Skin of body (tissue), 2 donors: Measurements from ENCODE around the gene VWCE. TPM values are rescaled to one million over a fixed set of nuclear protein-coding genes. Genes with fewer than 3 reads are reported as not detected.
A peak's percentile ranks its signal among the peaks of the same experiment; 100 is the strongest.

Source experiments
- DNase-seq: peaks from one replicate; lab custom pipeline; 2025; lab: John Stamatoyannopoulos, UW
- total RNA-seq: library from RNA; depleted of rRNA; stranded (reverse); fragments of >200 nt; gene quantifications from one replicate; pipeline ENCODE4 v1.2.3, GENCODE V29; 2014

Gene VWCE
- total RNA-seq, 1 donor from 2014 or later, result 0.49 TPM

DNA sequence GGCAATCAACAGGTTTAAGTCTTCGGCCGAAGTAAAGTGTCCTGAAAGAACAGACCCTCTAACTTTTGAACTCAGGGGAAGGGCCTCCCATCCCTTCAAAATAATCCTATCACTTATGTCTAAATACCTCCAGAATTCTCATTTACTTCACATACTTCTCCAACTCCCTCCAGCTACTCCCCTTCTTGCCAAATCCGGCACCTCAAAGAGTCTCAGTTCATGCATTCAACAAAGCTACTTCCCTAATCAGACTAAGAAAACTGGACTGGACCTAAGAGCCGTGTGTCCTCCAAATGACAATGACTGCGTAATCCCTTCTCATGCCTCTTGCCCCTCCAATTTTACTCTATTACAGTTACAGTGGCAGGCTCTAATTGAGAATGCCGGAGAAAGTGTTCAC is 36.5 kb upstream of the VWCE start:
- no peak for DNase-seq

DNA sequence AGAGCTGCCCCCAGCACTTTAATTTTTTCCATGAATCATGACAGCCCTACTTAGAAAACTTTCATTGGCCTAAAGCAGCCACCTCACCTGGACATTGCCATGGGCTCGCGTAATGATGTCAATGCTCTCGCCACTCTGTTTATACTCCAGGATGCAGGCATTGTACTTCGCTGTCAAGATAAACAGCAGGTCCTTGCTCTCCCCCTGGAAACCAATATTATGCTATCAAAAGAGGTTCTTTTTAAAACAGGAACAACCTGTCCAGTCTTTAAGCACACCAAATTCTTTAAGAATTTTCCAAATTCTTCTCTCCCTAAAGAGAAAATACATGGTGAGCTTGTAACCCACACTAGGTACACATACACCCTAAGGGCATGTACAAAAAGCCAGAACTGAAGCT is 34.8 kb upstream of the VWCE start:
- no peak for DNase-seq

DNA sequence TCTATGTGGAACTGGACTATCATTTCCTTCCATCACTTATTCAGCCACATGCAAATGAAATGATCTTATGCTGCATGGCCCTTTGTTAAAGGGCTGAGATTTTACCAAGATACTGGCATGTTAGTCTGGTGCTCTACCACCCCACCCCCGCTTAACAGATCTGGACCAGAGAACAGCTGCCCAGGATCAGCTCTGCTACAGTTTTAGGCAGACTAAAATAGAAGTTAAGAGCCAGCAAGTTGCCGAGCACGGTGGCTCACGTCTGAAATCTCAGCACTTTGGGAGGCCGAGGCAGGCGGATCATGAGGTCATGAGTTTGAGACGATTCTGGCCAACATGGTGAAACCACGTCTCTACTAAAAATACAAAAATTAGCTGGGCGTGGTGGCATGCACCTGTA is 33.2 kb upstream of the VWCE start:
- no peak for DNase-seq

DNA sequence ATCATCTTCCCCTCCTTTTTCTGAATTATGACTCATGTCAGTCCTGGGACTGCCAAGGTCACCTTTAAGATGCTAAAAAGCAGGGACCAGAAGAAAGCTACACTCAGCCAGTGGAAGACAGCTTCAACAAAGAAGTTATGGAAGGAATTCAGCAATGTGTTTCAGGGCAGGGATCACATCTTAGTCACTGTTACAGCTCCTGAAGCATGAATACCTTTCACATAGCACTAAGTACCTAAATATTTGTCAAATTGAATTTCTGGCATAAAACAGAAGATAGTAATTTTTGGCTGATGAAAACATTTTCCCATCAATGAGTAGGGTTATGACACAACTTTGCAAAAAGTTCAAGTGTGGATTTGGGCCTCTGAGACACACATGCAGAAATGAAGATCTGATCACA is 32.6 kb upstream of the VWCE start:
- no peak for DNase-seq

DNA sequence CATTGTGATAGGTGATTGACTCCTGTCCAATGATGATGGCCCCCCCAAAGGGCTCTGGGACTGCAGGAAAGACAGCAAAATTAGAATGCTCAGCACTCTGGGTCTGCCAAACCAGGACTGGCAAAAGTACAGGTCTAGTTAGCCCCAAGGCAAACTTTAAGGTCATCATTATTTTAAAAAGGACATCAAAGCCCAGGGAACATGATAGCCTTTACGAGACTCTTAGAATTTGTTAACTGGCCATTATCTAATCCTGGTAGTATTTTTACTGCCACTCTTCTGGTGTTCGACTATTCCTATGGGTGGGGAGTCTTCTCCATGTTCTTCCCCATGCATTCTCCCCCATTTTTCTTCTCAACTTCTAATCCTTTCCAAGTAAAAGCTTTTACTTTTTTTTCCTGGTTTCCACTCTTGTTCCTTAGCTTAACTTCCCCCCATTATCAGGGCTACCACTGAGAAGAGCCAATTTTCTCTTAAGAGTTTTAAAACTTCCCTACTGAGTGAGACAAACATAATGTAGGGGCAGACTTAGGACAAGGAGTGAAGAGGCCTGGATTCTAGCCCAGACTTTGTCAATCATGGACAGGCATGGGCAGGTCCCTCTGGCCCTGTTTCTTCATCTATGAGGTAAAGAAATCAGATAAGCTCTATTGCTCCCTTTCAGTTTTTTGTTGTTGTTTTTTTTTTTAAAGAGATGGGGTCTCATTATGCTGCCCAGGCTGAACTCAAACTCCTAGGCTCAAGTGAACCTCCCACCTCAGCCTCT is 30.7 kb upstream of the VWCE start:
- no peak for DNase-seq

DNA sequence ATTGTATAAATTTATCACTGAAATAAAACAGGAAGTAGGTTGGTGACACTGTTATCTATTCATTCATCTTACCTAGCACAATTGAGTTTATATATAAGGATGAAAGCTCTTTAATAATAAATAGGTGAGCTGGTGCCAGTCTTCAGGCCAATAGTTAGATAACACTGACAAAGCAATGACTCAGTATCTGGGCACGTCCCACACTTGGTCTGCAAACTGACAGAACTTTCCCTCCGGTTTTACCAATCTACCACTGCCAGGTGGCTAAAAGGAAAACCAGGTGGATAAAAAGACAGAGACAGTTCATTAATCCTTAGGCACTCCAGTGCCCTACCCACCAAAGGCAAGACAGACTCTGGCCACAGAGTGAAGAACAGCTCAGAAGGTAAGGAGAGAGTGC is 20.1 kb upstream of the VWCE start:
- no peak for DNase-seq

DNA sequence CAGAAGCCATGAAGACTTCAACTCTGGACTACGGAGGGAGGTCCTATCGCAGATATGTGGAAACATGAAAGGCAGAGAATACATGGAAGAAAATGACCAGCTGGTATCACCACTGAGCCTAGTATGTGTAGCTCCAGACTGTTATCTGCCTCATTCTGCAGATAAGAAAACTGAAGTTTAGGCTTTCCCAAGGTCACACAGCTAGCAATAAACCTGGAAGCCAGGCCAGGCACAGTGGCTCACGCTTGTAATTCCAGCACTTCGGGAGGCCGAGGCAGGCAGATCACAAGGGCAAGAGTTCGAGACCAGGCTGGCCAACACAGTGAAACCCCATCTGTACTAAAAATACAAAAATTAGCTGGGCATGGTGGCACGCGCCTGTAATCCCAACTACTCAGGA is 15.6 kb upstream of the VWCE start:
- DNase-seq, result no peak

DNA sequence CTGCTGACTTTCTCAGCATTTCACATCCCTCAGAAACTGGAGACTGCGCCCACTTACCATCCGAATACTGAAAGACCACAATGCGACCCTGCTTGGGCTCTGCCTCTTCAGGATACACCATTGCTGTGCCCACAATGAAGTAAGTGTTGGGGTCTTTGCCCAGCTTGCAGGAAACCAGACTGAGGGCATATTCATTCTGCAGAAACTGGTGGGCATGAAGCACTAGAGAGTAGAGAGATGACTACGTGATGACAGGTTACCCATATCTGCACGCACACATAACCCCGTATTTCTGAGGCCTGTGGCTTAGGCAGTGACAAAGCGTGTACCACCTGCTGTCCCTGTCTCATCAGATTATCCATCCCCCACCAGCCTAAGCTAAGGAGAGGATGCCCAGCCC is 14.6 kb upstream of the VWCE start:
- DNase-seq, result no peak

DNA sequence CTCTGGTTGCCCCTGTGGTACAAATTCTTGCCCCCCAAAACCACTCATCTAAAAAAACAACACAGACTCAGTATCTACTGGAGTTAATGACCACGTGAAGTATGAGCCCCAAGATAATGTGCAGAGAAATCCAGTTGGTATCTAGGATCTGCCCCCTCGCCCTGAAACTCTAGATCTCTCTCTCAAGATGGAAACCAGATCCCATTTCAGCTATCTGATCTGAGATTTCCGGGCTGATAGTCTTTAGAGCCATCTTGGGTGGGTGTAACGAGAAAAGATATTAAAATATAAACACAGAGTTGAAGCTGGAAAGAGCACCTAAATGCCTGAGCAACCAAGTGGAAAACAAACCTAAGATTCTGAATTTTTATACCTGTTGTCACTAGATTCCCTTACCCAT is 14.0 kb upstream of the VWCE start:
- DNase-seq, result no peak

DNA sequence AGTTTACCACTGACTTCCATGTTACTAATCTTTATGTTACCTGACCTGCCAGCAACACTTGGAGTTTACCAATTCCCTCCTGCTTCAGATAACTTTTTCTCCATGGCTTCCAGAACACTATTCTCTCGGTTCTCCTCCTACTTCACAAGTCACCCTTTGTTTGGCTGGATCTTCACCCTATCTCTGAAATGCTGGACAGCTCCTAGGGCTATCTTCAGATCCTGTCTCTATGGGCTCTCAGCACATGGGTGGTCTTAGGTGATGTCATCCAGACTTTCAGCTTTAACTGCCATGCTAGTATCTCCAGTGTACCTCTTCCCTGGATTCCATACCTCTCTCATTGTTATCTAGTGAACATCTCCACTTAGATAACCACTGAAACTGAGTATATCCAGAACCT is 12.2 kb upstream of the VWCE start:
- no peak for DNase-seq

DNA sequence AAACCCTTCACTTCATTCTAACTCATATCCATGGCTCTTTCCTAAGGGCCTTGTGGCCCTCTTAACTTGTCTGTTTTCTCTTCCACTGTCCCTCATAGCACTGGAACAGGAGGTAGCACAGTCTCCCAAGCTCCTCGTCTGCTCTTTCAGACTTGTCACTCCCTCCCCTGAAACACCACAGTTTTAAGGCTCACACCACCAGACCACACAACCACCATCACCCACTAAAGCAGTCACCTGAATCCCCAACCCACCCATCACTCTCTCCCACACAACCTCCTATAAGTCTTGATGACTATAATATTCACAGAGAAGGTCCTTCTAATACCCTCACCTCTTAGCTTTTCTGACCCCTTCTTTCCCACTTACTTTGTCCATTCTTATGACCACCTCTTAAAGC is 11.1 kb upstream of the VWCE start:
- no peak for DNase-seq

DNA sequence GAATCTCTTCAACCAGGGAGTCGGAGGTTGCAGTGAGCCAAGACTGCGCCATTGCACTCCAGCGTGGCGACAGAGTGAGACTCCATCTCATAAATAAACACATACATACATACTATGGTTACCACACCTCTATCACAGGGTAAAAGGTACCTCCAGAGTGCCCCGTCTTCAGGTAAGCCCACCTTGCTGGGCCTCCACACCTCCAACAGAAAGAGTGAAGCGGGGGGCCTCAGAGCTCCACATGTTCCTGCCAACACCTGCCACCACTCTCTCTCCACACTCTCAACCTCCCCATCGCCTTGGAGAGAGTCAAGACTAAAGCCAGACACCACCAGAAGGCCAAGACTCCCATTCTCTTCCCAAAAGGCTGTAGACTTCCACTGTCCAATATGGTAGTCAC is 10.3 kb upstream of the VWCE start:
- no peak for DNase-seq

DNA sequence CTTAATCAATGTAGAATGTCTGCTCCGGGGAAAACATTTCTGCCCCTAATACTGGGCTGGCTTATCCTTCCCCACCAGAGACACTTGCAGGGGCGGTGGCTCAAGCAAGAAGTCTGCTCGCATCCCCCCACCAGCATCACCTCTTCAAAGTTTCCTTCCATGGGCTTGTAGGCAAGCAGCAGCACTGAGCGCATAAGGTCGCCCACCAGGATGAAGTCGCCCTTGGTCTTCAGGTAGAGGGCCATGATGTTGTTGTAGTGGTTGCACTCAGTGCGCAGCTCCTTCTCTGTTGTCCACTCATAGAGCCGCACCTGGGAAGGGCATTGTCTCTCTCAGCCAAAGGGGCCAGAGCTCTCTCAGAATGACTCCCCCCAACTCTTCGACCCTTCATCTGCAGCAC is 8.6 kb upstream of the VWCE start:
- no peak for DNase-seq

DNA sequence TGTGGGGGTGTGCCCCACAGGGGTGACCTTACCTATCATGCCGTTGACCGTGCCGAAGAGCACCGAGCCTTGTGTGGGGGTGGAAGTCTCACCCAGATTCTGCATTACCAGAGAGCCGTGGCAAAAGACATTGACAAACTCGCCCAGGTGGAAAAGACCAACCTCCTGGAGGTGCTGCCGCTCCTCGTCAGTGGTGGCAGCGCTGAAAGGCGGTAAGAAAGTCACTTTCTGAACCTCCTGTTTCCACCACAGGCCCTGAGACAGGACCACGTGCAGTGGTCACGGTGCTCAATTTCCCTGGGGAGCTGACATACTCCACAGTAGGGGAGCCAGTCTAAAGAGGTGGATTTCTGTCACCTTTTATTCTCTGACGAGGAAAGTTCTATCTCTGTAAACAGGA is 7.4 kb upstream of the VWCE start:
- no peak for DNase-seq

DNA sequence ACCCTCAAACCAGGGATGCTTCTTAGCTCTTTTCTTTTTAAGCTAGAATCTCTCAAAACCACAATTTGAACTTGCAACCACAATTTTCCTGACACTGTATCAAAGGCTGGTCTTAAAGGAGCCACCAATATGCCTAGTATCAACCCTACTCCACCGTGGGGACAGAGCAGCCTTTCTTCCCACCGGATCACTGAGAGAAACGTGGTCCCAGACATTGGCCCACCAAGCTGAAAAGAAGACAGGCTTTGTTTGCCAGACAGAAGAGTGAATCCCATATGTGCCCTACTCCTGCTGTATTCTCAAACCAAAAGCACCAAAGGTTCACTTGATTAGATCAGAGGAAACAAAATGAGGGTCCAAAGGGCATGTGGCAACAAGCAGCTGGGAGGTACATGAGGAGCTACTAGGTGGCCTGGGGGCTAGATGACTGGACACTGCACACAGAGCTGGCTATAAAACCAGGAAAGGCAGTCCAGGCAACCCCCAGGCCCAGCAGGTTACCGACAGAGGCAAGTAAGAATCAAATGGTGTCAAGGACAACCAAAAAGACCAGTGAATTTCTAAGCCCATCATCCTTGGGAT is 3.6 kb upstream of the VWCE start:
- no peak for DNase-seq

DNA sequence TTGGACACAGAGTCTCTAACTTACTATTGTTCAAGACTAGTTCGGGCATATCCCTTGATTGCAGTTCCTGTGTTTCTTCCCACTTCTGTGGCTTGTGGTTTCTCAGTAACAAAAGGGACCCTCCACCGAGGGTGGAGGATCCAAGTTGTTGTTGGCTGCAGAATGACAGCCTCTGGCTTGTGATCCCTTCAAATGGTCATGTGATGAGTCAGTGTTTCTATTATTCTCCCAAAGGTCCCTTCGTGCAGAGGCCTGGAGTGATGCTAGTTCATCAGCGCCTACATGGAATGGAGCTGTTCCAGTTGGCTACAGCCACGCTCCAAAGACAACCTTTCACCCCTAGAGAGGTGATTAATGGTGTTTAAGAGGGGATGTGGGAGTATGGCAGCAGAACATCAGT is 2.6 kb upstream of the VWCE start:
- DNase-seq, result peak; percentile 12

DNA sequence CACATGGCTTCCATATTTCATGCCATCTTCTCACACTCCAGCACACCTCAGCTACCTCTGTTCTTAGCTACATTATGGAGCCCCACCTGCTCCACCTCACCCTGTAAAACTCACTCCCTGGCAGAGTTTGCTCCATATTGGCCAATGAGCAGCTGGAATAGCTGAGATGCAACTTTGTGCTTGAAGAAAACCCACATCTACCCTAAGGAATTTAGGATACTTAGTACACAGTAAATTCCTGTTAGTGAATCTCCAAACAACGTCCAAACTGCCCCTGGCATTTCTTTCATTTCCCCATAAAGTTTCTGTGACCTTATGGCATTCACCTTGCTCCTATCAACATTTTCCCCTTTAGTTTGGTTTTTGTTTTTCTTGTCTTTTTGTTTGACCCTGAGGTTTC is 2.2 kb upstream of the VWCE start:
- no peak for DNase-seq

DNA sequence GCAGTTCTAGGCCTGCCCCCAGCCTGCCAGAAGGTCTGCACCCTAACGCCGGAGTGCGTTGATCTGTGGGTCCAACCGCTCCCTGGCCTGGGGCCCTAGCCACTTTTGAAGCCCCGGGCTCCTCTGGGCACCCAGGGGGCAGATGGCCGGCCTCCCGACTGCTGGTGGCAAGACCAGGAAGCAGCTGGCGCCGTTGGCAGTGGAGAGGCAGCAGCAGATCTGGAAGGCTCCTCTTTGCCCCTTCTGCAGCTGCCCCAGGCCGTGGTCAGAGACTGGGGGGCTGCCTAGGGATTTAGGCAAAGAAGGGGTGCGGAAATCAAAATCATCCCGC is 445 bp upstream of the VWCE start:
- DNase-seq, result no peak

DNA sequence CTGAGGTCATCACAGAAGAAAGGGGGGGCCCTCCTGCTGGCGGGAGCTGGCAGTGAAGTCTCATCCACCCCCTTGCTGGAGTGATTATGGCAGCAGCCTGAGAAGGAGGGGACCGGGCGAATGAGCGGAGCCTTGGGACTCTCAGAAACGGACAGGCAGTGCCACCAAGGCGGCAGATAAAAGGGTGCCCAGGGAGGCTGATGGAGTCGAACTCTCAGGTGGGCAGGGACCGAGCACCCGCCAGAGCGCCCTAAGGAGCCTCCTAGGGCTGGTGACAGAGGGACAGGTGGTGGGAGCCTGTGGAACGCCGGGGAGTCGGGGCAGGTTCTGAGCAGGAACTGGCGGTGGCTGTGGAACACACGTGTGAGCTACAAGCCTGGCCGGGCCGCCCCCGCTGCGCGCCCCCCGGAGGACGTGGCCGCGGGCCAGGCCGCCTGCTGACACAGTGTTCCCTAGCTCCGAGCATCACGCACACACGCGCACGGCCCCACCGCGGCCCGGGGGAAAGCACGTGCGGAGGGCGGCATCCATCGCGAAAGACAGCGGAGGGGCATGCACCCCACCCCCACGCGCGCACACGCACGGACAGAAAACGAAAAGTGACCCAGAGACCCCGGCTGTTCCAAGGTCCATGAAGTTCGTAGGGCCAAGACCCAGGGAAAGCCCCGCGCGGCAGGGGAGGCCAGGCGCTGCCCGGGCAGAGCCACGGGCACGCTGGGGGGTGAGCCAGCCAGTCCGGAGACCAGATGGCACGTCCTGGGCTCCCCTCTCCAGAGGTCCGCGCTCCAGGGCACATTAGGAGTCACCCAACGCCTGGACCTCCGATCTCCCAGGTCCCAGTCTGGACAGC is 1.0 kb downstream of the VWCE start:
- peak; percentile 11 for DNase-seq

DNA sequence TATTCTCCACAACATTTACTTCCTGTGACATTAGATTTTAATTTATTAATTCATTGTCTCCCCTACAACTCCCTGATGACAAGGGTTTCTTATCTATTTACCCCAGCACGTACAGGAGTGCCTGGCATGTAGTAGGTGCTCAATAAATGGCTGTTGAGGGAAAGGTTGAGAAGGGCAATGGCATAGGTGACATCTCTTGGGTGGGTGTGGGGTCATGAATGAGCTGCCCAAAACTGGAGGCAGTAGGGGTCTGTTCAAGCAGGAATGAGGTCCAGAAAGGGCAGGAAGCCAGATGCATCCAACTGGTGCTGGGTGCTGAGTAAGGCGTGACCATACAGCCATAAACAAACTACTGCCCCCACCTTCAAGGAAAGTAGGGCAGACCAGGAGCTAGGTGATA is 2.8 kb downstream of the VWCE start:
- no peak for DNase-seq

DNA sequence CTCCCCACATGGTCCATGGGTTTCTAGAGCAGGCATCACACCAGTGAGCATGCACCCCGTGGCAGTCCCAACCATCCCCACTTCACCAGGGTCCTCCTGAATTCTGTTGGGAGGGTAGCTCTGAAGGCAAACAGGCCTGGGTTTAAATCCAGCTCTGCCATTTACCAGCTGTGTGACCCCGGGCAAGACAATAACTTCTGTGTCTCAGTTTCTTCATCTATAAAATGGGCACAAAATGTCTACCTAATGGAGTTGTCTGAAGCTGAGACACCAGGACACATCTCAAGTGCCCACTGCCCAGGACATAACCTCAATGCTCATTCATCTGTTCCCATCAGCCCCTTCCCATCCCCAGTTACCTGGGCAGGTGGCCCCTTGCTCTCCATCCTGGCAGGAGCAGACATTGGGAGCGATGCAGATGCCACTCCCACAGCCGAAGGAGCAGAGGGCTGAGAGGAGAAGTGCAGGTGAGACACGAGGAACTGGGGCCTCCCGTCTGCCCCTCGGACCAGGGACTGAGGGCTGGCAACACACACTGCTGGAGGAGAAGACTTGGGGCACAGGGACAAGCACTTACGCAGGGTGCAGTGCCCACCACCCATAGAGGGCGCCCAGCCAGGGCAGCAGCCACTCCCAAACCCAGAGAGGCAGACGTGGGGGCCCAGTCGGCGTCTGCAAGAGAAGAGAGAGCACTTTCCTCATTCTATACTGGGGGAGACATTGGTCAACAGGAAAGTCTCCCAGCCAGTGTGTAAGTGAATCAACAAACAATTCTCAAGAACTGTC is 4.0 kb downstream of the VWCE start:
- no peak for DNase-seq

DNA sequence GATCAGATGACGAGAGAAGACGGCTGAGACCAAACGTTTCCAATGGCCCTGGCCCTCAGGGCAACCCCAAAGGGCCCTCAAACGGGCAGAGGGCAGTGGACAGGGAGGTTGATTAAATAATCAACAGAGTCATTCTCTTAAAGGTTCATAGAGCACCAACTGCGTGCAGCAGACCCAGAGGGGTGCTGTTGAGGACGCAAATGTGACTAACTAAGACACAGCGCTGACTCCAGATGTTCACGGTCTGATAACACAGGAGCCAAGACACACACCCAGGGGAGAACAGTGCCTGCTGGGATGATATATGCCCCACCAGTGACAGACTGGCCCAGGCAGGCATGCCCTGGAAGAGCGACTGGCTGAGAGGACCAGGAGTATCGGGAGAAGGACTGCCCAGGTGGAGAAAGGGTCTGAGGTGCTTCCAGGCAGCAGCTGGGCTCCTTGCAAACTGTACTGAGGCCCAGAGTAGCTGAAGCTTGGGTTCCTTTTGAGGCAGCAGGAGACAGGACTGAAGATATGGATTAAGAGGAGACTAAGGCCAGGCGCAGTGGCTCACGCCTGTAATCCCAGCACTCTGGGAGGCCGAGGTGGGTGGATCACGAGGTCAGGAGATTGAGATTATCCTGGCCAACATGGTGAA is 7.7 kb downstream of the VWCE start:
- no peak for DNase-seq
